Uterus (tissue), 2 donors: ENCODE results near the gene PSD.

Source experiments
- POLR2A ChIP-seq, 2 donors: fragments of 450-650 bp; IDR thresholded peaks; one replicate each; pipeline ENCODE4 v1.6.1; 2016; ENCODE audit warnings: antibody characterized with exemption in 2 of 2, mild to moderate bottlenecking in 1 of 2, moderate library complexity in 1 of 2
- TF ChIP-seq, protein P1 (sequence below), 4 experiments: fragments of 200-600 bp in 2 of 4; fragments of 450-650 bp in 2 of 4; sonication (generic) in 2 of 4; IDR thresholded peaks; one replicate each; pipeline ENCODE4 v1.5.1; 2016 to 2019; ENCODE audit warnings: antibody characterized with exemption in 4 of 4, mild to moderate bottlenecking in 2 of 4, moderate library complexity in 1 of 4

DNA sequence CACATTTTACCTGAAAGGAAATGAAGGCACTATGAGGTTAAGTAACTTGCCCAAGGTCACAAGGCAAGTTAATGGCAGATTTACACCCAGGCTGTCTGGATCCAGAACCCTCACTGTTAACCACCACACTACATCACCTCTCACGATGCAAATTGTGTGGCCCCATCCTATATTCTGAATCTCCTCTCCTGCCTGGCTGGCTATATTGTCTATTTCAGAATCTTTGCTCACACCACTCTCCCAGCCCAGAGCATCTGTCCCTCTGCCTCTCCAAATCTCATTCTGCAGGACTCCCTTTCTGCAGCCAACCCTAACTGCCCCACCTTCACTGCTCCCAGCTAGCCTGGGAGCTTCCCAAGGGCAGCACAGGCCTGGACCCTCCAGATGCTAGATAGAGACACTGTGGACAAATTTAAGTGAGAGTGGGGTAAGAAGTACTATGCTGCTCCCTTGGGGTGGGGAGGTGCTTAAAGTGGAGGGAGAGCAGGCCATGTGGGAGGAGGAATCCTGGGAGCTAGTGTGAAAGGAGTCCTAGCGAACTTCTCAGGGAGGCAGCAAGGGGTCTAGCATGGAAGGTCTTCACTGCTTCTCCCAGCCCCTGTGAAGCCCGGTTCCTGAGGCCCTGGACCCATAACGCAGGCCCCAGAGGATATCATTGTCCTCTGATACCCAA, 13.0 kb upstream of the PSD start:
- no peak for TF ChIP-seq POLR2A (IDR thresholded peaks at IDR 0.05)
- TF ChIP-seq, protein P1, sequence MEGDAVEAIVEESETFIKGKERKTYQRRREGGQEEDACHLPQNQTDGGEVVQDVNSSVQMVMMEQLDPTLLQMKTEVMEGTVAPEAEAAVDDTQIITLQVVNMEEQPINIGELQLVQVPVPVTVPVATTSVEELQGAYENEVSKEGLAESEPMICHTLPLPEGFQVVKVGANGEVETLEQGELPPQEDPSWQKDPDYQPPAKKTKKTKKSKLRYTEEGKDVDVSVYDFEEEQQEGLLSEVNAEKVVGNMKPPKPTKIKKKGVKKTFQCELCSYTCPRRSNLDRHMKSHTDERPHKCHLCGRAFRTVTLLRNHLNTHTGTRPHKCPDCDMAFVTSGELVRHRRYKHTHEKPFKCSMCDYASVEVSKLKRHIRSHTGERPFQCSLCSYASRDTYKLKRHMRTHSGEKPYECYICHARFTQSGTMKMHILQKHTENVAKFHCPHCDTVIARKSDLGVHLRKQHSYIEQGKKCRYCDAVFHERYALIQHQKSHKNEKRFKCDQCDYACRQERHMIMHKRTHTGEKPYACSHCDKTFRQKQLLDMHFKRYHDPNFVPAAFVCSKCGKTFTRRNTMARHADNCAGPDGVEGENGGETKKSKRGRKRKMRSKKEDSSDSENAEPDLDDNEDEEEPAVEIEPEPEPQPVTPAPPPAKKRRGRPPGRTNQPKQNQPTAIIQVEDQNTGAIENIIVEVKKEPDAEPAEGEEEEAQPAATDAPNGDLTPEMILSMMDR (IDR thresholded peaks at IDR 0.05): no peak
